ENCODE measurements around the gene ECT2L. TPM values are rescaled to one million over a fixed set of nuclear protein-coding genes. Genes with fewer than 3 reads are reported as not detected.

Gene ECT2L
- total and polyA plus RNA-seq, 2 donors (not counting 3 experiments of a cell fraction or from before 2014, with no cell fraction given): not detected

GRCh38 chr6:138864343-138864890, 68.5 kb downstream of the ECT2L start:
- Histone ChIP-seq H3K4me2 (ENCODE audit: insufficient read depth, low read length) (no peak overlapping the region), H3K27me3 (ENCODE audit: control insufficient read depth in 2 of 2, insufficient read depth in 2 of 2, low read length in 2 of 2) (peaks cover 0 to 2% of the 10 kb centered on the region in 2 experiments), H3K27ac (ENCODE audit: insufficient read depth, low read depth, low read length) (no peak overlapping the region), H3K36me3 (ENCODE audit: control insufficient read depth in 2 of 2, extremely low read depth in 1 of 2, insufficient read depth in 2 of 2, low read length in 2 of 2) (no peaks in the 10 kb centered on the region), H4K20me1 (replicated peaks; ENCODE audit: control insufficient read depth, extremely low read depth, insufficient read depth, low read length) (no peaks in the 10 kb centered on the region), H3K79me2 (ENCODE audit: control insufficient read depth, insufficient read depth, low read length) (no peaks in the 10 kb centered on the region), H3K9me1 (replicated peaks; ENCODE audit: control insufficient read depth, extremely low read depth, insufficient read depth, low read length) (no peaks in the 10 kb centered on the region), H2AFZ (ENCODE audit: low read depth, low read length) (no peak overlapping the region), H3K4me3 (replicated peaks in 1 of 3; ENCODE audit: insufficient read depth in 1 of 3, low read depth in 1 of 3, low read length in 3 of 3) (no peak overlapping the region), H3K9ac (replicated peaks; ENCODE audit: extremely low read depth, insufficient read depth, low read length) (no peak overlapping the region), H3K9me3 (replicated peaks; ENCODE audit: control insufficient read depth, insufficient read depth, low read length) (no peaks in the 10 kb centered on the region), H3K4me1 (ENCODE audit: control insufficient read depth, extremely low read depth, insufficient read depth, low read length) (no peaks in the 10 kb centered on the region)
- FAIRE-seq: no peak
- intact Hi-C loops (cut with micrococcal nuclease) (no loop called here), dilution Hi-C loops (cut with MboI; ENCODE audit: extremely low pct_ligation_motif_present, low sequenced_read_pairs) (no loop called here)
- ChIA-PET POLR2A (no interaction called here), CTCF (interaction anchor here (0.7 to 1.3 kb wide), 2 partner anchors 19 to 30 kb away, joined by 3 read pairs; no protein-coding TSS in a partner anchor)
- BruUV-seq (replicated peaks): no TSS peak
- no peak for TF ChIP-seq EZH2 (IDR thresholded peaks at IDR 0.05; ENCODE audit: borderline replicate concordance, low read depth, low read length, severe bottlenecking)
- TF ChIP-seq GATA2 (IDR thresholded peaks at IDR 0.05; ENCODE audit: insufficient read depth, insufficient read length, low read depth, low read length): no peak
- TF ChIP-seq JUN (IDR thresholded peaks at IDR 0.05; ENCODE audit: borderline replicate concordance, insufficient read depth, insufficient read length, low read depth): no peak
- no peak for TF ChIP-seq POLR2A (IDR thresholded peaks at IDR 0.05; ENCODE audit: low read depth, low read length)
- TF ChIP-seq MAX (IDR thresholded peaks at IDR 0.05; ENCODE audit: insufficient read depth, insufficient read length): no peak
- no peak for TF ChIP-seq MYC (IDR thresholded peaks at IDR 0.05; ENCODE audit: low read depth, low read length)
- no peak for TF ChIP-seq POLR2AphosphoS5 (IDR thresholded peaks at IDR 0.05; ENCODE audit: insufficient read depth, low read depth, low read length)
- TF ChIP-seq CTCF (IDR thresholded peaks at IDR 0.05; ENCODE audit: extremely low read depth in 1 of 2, insufficient read depth in 1 of 2, low read depth in 1 of 2, low read length in 2 of 2): no peak
- TF ChIP-seq FOS (IDR thresholded peaks at IDR 0.05; ENCODE audit: borderline replicate concordance, insufficient read depth, low read length): no peak
- no peak for DNase-seq (ENCODE audit: low read depth, low spot score)

Data from endothelial cell of umbilical vein (primary cell).